Islet precursor cell (in vitro differentiated cells): ENCODE data around the gene ELOA.
"Not testable (repeated sequence)": the region's sequence is repeated elsewhere in the genome, so short reads cannot be mapped to it uniquely, and the experiment has no call there.

Experiments used
- DNase-seq: peaks from one replicate; pipeline ENCODE4 v3.0.0-alpha.2; 2018

Gene ELOA

DNA sequence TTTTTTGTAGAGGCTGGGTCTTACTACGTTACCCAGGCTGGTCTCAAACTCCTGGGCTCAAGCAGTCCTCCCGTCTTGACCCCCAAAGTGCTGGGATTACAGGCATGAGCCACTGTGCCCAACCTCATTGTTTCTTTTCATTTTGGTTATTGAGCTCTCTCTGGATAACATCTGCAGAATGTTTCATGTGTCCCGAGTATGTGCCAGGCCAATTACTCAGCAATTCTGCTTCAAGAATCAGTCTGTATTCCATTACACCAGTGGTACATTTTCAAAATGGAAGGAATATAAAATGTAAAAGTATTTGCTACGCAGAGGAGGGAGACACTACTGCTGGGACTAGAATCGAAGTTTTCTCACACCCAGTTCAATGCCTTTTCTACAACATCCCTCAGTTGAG is 1.7 kb upstream of the ELOA start:
- no peak for DNase-seq

DNA sequence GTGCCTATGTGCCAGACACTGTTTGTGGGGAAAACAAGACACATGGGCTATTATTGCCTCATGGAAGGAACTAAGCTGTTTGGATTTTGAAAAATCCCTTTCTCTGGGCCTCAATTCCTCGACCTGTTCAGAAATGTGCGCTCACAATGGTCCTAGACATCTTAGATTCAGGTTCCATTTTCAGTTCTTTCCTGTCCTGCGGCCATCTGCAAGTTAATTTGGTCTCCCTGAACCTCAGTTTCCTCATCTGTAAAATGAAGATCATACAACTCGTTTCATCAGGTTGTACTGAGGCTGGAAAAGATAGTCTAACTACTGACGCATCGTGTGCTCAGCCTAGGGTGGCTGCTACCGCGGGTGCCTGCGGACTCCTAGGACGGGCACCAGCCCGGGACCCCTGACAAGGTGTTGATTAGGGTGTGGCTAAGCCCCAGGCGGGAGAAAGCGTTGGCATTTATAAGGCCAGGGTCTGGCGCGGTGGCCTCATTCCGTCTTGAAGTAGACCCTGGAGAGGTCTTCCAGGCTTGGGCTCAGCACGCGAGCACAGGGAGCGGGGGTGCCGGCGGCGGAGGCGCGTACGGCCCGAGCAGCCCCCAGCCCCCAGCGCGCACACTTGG is 493 bp upstream of the ELOA start:
- DNase-seq = no peak

DNA sequence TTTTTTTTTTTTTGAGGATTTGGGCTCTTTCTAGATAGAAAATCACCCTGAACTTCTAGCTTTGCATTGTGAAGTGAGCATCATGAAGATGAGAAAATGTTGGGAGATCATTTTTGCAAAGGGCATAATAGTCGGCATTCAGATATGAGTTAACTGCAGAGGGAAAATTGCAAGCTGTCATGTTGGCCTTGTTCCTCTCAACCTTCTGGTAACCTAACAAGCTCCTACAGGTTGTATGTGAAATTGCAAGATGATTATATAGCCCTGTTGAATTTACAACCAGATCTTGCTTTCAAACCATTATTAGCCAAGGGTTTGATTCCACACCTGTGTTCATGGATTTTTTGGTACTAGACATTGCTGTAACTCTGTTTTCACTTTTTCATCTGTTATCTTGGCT is 2.2 kb downstream of the ELOA start:
- no peak for DNase-seq

DNA sequence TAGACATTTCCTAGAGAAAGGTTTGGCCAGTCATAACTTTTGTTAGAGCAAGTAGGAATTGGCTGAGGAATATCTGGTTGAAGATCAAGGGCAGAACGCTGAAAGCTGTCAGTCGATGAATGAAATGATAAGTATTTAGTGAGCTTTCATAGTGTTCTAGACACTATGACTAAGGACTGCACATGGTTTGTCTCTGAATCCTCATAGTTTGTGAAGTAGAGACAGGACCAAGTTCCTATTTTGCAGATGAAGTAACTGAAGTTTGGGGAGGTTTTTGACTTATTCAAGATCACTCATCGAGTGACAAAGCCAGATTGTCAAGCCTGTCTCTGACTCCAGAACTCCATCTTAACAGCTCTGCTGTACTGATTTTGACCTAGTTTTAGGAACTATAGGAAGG is 4.7 kb downstream of the ELOA start:
- no peak for DNase-seq

DNA sequence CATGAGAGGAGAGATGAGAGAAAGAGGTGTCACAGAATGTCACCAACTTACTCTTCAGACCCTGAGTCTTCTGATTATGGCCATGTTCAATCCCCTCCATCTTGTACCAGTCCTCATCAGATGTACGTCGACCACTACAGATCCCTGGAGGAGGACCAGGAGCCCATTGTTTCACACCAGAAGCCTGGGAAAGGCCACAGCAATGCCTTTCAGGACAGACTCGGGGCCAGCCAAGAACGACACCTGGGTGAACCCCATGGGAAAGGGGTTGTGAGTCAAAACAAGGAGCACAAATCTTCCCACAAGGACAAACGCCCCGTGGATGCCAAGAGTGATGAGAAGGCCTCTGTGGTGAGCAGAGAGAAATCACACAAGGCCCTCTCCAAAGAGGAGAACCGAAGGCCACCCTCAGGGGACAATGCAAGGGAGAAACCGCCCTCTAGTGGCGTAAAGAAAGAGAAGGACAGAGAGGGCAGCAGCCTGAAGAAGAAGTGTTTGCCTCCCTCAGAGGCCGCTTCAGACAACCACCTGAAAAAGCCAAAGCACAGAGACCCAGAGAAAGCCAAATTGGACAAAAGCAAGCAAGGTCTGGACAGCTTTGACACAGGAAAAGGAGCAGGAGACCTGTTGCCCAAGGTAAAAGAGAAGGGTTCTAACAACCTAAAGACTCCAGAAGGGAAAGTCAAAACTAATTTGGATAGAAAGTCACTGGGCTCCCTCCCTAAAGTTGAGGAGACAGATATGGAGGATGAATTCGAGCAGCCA is 8.0 kb downstream of the ELOA start:
- DNase-seq = peak; percentile 75

DNA sequence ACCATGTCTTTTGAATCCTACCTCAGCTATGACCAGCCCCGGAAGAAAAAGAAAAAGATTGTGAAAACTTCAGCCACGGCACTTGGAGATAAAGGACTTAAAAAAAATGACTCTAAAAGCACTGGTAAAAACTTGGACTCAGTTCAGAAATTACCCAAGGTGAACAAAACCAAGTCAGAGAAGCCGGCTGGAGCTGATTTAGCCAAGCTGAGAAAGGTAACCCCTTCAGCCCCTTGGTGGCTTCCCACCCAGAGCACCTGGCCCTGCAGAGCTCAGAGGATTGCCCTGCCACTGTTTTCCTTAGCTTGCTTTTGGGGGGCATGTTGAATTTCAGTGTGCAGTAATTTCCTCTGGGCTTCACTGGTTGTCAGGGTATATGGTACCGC is 8.5 kb downstream of the ELOA start:
- no peak for DNase-seq

DNA sequence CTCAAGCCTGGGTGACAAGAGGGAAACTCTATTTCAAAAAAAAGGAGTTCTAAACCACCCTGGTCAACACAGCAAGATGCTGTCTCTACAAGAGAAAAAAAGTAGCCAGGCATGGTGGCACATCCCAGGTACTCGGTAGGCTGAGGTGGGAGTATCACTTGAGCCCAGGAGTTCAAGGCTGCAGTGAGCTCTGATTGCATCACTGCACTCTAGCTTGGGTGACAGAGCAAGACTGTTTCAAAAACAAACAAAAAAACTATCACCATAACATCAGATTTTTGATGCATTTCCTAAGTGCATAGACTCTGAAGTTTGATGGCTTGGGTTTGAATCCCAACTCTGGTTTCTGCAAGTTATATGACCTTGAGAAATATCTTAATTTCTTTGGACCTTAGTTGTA is 9.6 kb downstream of the ELOA start:
- DNase-seq = no peak

DNA sequence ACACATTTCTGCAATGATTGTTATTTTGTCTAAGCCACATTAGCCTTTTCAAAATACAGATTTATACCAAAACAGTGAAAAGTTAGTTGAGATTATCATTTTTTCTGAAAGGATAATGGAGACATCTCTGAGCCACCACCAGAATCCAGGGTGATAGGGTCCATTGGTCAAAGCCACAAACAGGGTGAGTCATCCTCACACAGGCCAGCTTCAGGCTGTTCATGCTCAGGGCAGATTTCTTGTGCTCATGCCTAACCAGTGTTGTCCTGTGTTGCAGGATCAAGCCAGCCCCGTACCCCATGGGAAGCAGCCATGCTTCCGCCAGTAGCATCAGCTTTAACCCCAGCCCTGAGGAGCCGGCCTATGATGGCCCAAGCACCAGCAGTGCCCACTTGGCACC is 13.4 kb downstream of the ELOA start:
- peak; percentile 69 for DNase-seq

DNA sequence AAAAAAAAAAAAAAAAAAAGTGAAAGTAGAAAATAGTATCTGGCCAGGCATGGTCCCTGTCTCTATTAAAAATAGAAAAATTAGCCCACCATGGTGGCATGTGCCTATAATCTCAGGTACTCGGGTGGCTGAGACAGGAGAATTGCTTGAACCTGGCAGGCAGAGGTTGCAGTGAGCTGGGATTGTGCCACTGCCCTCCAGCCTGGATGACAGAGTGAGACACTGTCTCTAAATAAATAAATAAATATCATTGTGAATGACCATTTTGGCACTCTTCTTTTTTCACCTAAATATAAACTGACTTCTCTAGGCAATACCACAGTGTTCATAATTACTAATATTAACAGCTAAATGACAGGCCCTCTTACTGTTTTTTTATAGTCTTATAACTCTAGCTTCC is 14.5 kb downstream of the ELOA start:
- DNase-seq = no peak

DNA sequence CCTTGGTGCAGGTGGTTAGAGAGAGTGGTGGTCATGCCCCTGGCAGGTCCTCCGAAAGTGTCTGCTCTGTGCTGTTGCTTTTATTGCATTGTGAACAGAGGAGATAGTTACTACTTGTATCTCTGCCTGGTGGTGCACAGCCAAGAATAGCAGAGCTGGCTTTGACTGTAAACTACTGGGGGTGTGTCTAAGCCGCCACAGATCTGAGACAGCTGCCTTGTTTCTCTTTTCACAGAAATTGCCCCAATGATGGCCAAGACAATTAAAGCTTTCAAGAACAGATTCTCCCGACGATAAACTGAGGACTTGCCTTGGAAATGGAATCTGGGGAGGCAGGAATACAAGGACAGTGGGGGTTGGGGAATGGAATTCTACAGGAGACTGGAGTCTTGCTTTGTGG is 16.0 kb downstream of the ELOA start:
- peak; percentile 78 for DNase-seq

DNA sequence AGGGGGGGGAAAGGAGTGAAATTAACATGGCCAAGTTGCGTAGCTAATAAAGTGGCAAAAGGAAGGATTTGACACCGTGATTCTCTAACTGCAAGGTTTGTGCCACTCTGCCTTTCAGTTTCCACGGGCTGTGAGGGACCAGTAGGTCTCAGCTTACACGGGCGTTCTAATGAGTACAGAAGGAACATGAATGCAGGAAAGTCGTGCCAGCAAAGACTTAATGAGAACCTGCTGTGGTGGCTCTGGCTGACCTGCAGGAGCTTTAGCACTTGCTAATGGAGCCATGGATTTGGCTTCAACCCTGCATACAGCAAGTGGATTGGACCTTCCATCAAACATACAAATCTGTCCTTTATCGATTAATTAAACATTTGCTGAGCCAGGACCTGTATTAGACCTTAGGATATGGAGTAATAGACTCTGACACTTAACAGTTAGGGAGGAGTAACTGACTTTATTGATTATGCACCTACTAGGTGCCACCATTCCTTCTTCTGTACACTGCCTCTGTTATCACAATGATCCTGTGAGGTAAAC is 19.8 kb downstream of the ELOA start:
- DNase-seq = no peak

DNA sequence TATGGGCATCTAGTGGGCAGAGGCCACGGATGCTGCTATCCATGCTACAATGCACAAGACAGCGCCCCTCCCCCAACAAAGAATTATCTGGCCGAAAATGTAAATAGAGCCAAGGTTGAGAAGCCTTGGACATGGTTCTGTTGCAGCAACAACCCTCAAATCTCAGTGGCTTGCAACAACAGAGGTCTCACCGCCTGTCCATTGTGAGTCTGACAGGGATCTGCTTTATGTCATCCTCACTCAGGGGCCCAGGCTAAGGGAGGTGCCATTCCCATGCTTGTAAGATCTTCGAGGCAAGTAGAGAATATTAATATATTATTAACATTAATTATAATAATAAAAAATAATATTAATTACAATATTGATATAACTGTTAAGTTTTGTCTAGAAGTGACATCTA is 25.5 kb downstream of the ELOA start:
- DNase-seq = no peak

DNA sequence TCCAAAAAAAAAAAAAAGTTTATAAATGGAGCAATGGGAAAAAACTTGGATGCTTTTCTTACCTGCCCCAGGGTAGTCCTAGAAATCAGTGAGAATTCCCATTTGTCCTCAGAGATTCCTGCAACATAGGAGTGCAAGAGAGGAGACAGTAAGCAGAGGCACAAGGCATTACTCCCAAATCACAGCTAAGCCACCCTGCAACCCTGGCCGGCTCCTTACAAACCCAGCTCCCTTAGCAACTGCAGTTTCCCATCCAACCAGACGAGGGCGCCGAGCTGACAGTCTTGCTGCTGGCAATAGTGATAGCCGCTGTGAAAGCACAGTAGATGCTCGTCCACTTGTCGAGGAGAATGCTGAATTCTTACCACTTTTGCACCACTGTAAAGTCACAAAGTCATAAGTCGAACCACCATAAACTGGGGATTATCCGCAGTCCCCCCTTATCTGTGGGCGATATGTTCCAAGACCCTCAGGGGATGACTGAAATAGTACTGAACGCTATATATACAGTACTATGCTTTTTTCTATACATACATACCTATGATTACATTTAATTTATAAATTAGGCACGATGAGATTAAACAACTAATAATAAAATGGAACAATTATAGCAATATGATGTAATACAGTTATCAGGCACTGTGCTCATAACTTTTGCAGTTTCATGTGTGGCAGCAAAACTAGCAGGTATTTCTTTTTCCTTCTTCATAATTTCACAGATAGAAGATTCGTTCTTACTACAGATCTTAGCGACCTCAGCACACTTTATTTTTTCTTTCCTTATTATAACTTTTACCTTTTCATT is 29.0 kb downstream of the ELOA start:
- DNase-seq = peak; percentile 93

DNA sequence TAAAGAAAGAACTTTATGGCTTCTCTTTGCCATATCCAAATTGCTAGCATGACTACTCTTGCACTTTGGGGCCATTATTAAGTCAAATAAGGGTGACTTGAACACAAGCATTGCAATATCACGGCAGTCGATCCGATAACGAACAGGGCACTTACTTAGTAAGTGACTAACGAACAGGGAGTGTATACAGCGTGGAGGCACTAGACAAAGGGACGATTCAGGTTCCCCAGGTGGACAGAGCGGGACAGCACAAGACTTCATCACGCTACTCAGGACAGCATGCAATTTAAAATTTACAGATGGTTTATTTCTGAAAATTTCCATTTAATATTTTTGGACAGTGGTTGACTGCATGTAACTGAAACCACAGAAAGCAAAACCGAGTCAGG is 29.6 kb downstream of the ELOA start:
- DNase-seq = no peak

DNA sequence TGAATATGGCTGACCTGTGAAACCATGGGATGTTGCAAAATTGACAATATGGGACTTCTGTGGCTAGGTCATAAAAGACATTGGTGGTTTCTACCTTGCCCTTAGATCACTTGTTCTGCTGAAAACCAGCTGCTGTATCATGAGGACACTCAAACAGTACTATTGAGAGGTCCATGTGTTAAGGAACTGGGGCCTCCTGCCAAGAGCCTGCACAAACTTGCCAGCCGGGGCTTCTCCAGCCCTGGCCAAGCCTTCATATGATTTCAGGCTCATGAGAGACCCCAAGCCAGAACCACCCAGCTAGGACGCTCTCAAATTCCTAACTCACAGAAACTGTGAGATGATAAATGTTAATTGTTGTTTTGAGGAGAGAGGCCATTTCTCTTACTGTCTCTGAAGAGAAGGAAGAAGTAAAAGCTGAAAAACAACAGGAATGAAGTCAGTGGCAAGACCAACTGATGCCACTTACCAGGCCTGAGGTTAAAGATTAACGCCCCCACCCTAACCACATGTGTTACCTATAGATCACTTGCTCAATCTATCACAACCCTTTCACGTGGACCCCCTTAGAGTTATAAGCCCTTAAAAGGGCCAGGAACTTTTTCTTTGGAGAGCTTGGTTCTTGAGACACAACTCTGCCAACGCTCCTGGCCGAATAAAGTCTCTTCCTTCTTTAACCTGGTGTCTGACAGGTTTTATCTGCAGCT is 31.1 kb downstream of the ELOA start:
- DNase-seq = no peak

DNA sequence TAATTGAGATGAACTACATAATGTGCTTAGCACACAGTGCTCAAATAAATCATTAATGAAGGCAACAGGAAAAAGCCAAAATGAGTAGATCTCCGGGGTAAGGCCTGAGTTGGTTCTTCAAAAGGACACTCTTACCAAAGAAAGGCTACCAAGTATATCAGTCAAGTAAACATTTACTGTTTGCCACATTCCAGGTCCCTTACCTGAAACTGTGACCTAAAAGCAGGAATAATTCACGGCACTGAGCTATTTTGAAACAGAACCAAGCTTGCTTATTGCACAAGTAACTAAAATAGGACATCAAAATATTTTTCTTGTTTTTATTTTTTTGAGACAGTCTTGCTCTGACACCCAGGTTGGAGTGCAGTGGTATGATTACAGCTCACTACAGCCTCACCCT is 32.9 kb downstream of the ELOA start:
- no peak for DNase-seq

DNA sequence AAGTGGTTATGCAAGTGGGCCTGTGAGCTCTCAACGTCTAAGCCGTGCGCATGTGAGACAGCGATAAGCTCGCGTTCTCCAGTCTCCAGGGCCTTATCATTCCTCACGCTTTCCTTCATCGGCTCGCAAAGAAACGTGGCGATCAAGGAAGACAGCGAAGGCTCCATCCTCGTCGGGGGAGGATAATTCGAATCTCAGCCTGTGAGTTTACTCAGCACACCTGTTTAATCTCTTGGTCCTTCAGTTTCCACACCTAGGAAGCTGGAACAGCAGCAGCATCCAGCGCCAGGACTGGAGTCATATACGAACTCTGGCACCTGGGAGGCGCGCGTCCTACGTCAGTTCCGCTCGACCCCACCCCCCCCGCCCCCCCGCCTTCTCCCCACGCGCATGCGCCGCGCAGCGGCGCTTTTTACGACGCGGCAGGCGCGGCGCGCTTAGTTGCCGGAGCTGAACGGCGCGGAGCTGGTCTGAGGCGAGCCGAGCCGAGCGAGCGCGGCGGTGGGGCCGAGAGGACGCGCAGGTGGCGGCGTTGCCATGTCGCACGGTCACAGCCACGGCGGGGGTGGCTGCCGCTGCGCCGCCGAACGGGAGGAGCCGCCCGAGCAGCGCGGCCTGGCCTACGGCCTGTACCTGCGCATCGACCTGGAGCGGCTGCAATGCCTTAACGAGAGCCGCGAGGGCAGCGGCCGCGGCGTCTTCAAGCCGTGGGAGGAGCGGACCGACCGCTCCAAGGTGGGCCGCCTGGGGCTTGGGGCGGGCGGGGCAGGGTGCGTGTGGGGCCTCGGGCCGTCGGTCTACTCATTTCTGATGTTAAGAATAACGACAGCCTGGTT is 34.9 kb downstream of the ELOA start, which contains the start of gene PITHD1:
TSS of gene PITHD1 (plus strand) at position 440 of the 836 bp plus-strand sequence. CDS start at position 538, 98 bp downstream.
- DNase-seq = peak; percentile 94

DNA sequence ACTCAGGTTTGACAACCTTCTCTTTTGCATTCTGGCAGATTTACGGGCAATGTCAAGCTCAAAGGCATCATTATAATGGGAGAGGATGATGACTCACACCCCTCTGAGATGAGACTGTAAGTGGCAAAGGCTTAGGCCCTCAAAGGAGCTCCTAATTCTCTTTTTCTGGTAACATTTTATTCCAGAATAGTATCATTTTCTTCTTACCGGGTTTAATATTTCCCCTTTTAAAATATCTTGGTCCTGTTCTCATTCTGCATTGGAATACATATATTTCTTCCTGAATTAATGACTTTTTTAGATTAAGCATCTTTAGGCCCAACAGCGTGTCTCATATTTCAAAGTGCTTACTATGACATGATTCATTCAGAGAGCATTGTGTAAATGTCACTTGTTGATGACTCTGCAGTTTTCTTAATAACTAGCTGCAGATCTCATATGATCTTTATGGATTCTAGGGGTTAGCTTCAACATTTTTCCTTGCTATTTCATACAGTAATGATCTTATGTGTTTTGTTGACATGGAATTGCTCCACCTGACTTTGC is 36.6 kb downstream of the ELOA start:
- DNase-seq = no peak

DNA sequence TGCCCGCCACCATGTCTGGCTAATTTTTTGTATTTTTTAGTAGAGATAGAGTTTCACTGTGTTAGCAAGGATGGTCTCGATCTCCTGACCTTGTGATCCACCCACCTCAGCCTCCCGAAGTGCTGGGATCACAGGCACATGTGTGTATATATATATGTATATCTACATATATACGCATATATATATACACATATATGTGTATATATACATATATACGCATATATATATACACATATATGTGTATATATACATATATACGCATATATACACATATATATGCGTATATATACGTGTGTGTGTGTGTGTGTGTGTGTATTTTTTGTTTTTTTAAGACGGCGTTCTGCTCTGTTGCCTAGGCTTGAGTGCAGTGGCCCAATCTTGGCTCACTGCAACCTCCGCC is 39.9 kb downstream of the ELOA start:
- DNase-seq = not testable (repeated sequence)

DNA sequence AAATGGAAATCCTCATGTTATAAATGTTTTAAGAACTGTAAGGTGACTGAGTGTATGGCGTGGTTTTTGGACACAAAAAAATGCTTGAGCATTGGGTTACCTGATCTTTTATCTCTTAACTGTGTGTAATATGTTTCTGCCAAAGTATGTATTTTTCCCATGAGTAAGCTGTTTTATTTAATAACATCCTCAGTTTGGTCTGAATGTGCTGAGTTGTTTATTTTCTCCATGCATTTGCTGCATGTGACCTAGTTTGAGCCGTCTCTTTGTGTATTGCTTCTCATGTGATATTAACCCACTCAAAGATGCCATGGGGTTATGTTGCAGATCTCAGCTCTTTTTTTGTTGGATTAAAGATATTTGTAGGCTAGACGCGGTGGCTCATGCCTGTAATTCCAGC is 41.6 kb downstream of the ELOA start:
- no peak for DNase-seq

DNA sequence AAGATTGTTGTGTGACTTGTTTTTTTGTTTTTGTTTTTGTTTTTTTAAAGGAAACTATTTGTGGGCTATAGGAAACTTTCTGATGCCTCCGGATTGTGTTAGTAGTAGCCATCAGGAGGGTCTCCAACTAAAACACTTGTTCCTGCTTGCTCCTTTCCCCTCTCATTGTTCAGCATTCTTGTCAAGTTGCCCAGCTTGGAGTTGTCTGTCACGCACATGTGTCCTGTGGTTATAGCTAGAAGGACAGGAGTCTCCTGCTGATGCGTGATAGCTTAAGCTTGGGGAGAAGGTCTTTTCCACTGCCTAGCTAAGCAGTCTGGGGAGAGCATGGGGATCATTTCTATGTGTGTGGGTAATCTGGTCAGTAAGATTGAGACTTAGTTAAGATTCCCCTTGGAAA is 44.4 kb downstream of the ELOA start:
- DNase-seq = no peak

DNA sequence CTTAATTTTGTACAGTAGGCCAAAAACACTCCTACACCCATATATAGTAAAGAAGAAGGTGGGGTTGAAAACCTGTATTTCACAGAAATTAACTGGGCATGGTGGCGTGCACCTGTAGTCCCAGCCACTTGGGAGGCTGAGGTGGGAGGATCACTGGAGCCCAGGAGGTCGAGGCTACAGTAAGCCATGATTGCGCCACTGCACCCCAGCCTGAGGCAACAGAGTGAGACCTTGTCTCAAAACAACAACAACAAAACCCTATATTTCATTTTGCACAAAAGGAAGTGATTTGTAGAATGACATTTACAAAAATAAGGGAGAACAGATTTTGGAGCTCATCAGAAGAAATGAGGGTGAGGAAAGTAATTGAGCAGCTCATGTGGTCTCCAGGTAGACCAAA is 45.4 kb downstream of the ELOA start:
- no peak for DNase-seq
